H9 (cell line): ENCODE data around the gene SRPK2. TPM values are rescaled to one million over a fixed set of nuclear protein-coding genes. Genes with fewer than 3 reads are reported as not detected.
A peak's percentile ranks its signal among the peaks of the same experiment; 100 is the strongest.

Experiments
- DNase-seq: peaks from one replicate; pipeline ENCODE4 v3.0.0-alpha.2; 2017
- H2AFZ ChIP-seq: one replicate; pipeline ENCODE4 v1.6.1; 2013; ENCODE audit warnings: mild to moderate bottlenecking, low read length, control low read depth, moderate library complexity
- H2AK5ac ChIP-seq: 2 replicates; pipeline ENCODE4 v1.6.1; 2013; ENCODE audit warnings: low read length, control low read depth, mixed read lengths; ENCODE audit not compliant: insufficient read length
- H2BK120ac ChIP-seq: one replicate; pipeline ENCODE4 v1.6.1; 2013; ENCODE audit warnings: low read depth, mild to moderate bottlenecking, low read length, control low read depth, inconsistent platforms; ENCODE audit not compliant: poor library complexity, severe bottlenecking
- H2BK12ac ChIP-seq: 2 replicates; pipeline ENCODE4 v1.6.1; 2013; ENCODE audit warnings: low read length, control low read depth, mixed read lengths, low read depth; ENCODE audit not compliant: insufficient read length
- H2BK15ac ChIP-seq: 2 replicates; pipeline ENCODE4 v1.6.1; 2013; ENCODE audit warnings: low read depth, low read length, control low read depth
- H2BK20ac ChIP-seq: one replicate; pipeline ENCODE4 v1.6.1; 2013; ENCODE audit warnings: low read depth, mild to moderate bottlenecking, low read length, control low read depth, inconsistent platforms; ENCODE audit not compliant: poor library complexity, severe bottlenecking
- H2BK5ac ChIP-seq: 2 replicates; pipeline ENCODE4 v1.6.1; 2013; ENCODE audit warnings: low read length, control low read depth, mixed read lengths; ENCODE audit not compliant: insufficient read length
- H3K14ac ChIP-seq: 2 replicates; pipeline ENCODE4 v1.6.1; 2013; ENCODE audit warnings: low read length, control low read depth; ENCODE audit not compliant: insufficient read depth
- H3K18ac ChIP-seq: 2 replicates; pipeline ENCODE4 v1.6.1; 2013; ENCODE audit warnings: low read depth, mild to moderate bottlenecking, mixed read lengths, low read length, control low read depth; ENCODE audit not compliant: insufficient read length
- H3K23ac ChIP-seq: 2 replicates; pipeline ENCODE4 v1.6.1; 2013; ENCODE audit warnings: low read length, control low read depth, mixed read lengths, low read depth; ENCODE audit not compliant: insufficient read length
- H3K23me2 ChIP-seq: 2 replicates; pipeline ENCODE4 v1.6.1; 2013; ENCODE audit warnings: low read depth, mild to moderate bottlenecking, mixed read lengths, low read length, control low read depth; ENCODE audit not compliant: insufficient read length, poor library complexity, severe bottlenecking
- H3K27ac ChIP-seq: 2 replicates; pipeline ENCODE4 v1.5.1; 2013; ENCODE audit warnings: low read length, control low read depth, mixed read lengths, low read depth; ENCODE audit not compliant: insufficient read length
- H3K27me3 ChIP-seq: 2 replicates; pipeline ENCODE4 v1.6.1; 2013; ENCODE audit warnings: low read length, control low read depth, inconsistent platforms; ENCODE audit not compliant: insufficient read depth
- H3K4ac ChIP-seq: 2 replicates; pipeline ENCODE4 v1.6.1; 2013; ENCODE audit warnings: low read depth, mild to moderate bottlenecking, control low read depth, inconsistent platforms, low read length, moderate library complexity
- H3K4me1 ChIP-seq: 2 replicates; pipeline ENCODE4 v1.6.1; 2013; ENCODE audit warnings: low read length, control low read depth, inconsistent platforms; ENCODE audit not compliant: insufficient read depth
- H3K4me2 ChIP-seq: 2 replicates; pipeline ENCODE4 v1.6.1; 2013; ENCODE audit warnings: low read length, control low read depth, mixed read lengths; ENCODE audit not compliant: insufficient read length, insufficient read depth
- H3K56ac ChIP-seq: 2 replicates; pipeline ENCODE4 v1.6.1; 2013; ENCODE audit warnings: low read depth, mild to moderate bottlenecking, mixed read lengths, low read length, control low read depth; ENCODE audit not compliant: insufficient read length
- H3K79me1 ChIP-seq: 2 replicates; pipeline ENCODE4 v1.6.1; 2013; ENCODE audit warnings: low read depth, mild to moderate bottlenecking, moderate library complexity, low read length, control low read depth, inconsistent platforms; ENCODE audit not compliant: insufficient read depth, poor library complexity, severe bottlenecking
- H3K79me2 ChIP-seq: 2 replicates; pipeline ENCODE4 v1.6.1; 2013; ENCODE audit warnings: low read length, control low read depth, inconsistent platforms; ENCODE audit not compliant: insufficient read depth
- H3K9ac ChIP-seq: 2 replicates; pipeline ENCODE4 v1.6.1; 2013; ENCODE audit warnings: low read length, control low read depth, mixed read lengths; ENCODE audit not compliant: insufficient read length; ENCODE audit errors: extremely low read depth
- H3K9me3 ChIP-seq: one replicate; pipeline ENCODE4 v1.6.1; 2013; ENCODE audit warnings: low read depth, low read length, inconsistent platforms; ENCODE audit not compliant: control insufficient read depth
- H3T11ph ChIP-seq: one replicate; pipeline ENCODE4 v1.6.1; 2013; ENCODE audit warnings: mild to moderate bottlenecking, low read length, control low read depth, inconsistent platforms
- H4K20me1 ChIP-seq: one replicate; pipeline ENCODE4 v1.6.1; 2013; ENCODE audit not compliant: control insufficient read depth, insufficient read length, insufficient read depth
- H4K5ac ChIP-seq: 2 replicates; pipeline ENCODE4 v1.6.1; 2013; ENCODE audit warnings: low read depth, mild to moderate bottlenecking, mixed read lengths, low read length, control low read depth; ENCODE audit not compliant: insufficient read length
- H4K8ac ChIP-seq: replicated peaks from 2 replicates; pipeline ENCODE4 v1.6.1; 2013; ENCODE audit warnings: low read length, control low read depth, mixed read lengths, low read depth; ENCODE audit not compliant: insufficient read length
- H4K91ac ChIP-seq: 2 replicates; pipeline ENCODE4 v1.6.1; 2013; ENCODE audit warnings: low read depth, mild to moderate bottlenecking, moderate library complexity, mixed read lengths, low read length, control low read depth; ENCODE audit not compliant: insufficient read length
- H3K27ac Mint-ChIP-seq, 3 experiments: 2 replicates in 2 of 3; 3 replicates in 1 of 3; pipeline ENCODE4 v1.8.0; 2020 to 2021; ENCODE audit warnings: mixed read lengths in 3 of 3, mild to moderate bottlenecking in 1 of 3, moderate library complexity in 1 of 3
- H3K27me3 Mint-ChIP-seq: 2 replicates; pipeline ENCODE4 v1.8.0; 2021; ENCODE audit warnings: low read depth, mild to moderate bottlenecking, moderate library complexity, mixed read lengths
- H3K36me3 Mint-ChIP-seq, 3 experiments: 2 replicates in 2 of 3; 3 replicates in 1 of 3; pipeline ENCODE4 v1.8.0; 2020 to 2021; ENCODE audit warnings: low read depth in 3 of 3, mixed read lengths in 3 of 3; ENCODE audit not compliant: insufficient read depth in 1 of 3
- H3K4me1 Mint-ChIP-seq, 2 experiments: 2 replicates each; pipeline ENCODE4 v1.8.0; 2020; ENCODE audit warnings: mixed read lengths in 2 of 2
- H3K4me3 Mint-ChIP-seq, 2 experiments: 2 replicates in 1 of 2; 3 replicates in 1 of 2; pipeline ENCODE4 v1.8.0; 2020 to 2021; ENCODE audit warnings: mild to moderate bottlenecking in 2 of 2, mixed read lengths in 2 of 2, moderate library complexity in 1 of 2
- H3K9me3 Mint-ChIP-seq, 2 experiments: 2 replicates in 1 of 2; 3 replicates in 1 of 2; pipeline ENCODE4 v1.8.0; 2020; ENCODE audit warnings: mild to moderate bottlenecking in 2 of 2, mixed read lengths in 2 of 2, moderate library complexity in 1 of 2
- CTCF ChIP-seq: fragments of 200-600 bp; sonication (generic); conservative IDR thresholded peaks from 3 replicates; pipeline ENCODE4 v1.8.0; 2021; ENCODE audit warnings: antibody characterized with exemption, mild to moderate bottlenecking
- WGBS: extraction: QIAGEN DNeasy Blood & Tissue Kit; methylation state at CpG from one replicate; pipeline ENCODE4 v1.1.7; 2013; ENCODE audit warnings: missing lambda C conversion rate, low lambda C conversion rate, mixed read lengths; ENCODE audit not compliant: insufficient read length; ENCODE audit errors: extremely low coverage; 5-methylcytosine and 5-hydroxymethylcytosine counted together
- total RNA-seq: library from RNA; stranded (reverse); gene quantifications from 2 replicates; pipeline ENCODE4 v1.2.1, GENCODE V29; 2021

Gene SRPK2
- total RNA-seq, 1 experiment from 2014 or later, result 41.1 TPM

- Histone ChIP-seq H3K27ac (no peak overlapping the region), H3K27me3 (no peaks in the 10 kb centered on the region), H3K56ac (no peak overlapping the region), H2BK20ac (no peak overlapping the region), H3K18ac (no peak overlapping the region), H3K23ac (no peak overlapping the region), H4K20me1 (no peaks in the 10 kb centered on the region), H3K9me3 (no peaks in the 10 kb centered on the region), H3K79me2 (no peaks in the 10 kb centered on the region), H4K5ac (no peak overlapping the region), H3K14ac (no peak overlapping the region), H4K8ac (no peak overlapping the region), H2AFZ (no peak overlapping the region), H3K23me2 (no peaks in the 10 kb centered on the region), H3T11ph (no peak overlapping the region), H2BK5ac (no peak overlapping the region), H4K91ac (no peak overlapping the region), H2BK12ac (no peak overlapping the region), H3K4ac (no peak overlapping the region), H2BK120ac (no peak overlapping the region), H2BK15ac (no peak overlapping the region), H3K4me2 (no peak overlapping the region), H3K9ac (no peak overlapping the region), H3K4me1 (no peaks in the 10 kb centered on the region), H3K79me1 (no peaks in the 10 kb centered on the region), H2AK5ac (no peak overlapping the region)
- Mint-ChIP-seq H3K27me3 (no peaks in the 10 kb centered on the region), H3K27ac (peak overlapping the region in 2 of 3 experiments; percentile 66 to 86; a peak in 3 of 7 replicates), H3K4me1 (no peaks in the 10 kb centered on the region), H3K9me3 (no peaks in the 10 kb centered on the region), H3K36me3 (no peaks in the 10 kb centered on the region; a peak in 1 of 7 replicates), H3K4me3 (no peak overlapping the region)
- DNase-seq, result no peak
- no CpG with 5 or more reads among the region's 6 CpGs for WGBS
- no peak for TF ChIP-seq CTCF
These were observed 235.2 kb downstream of the SRPK2 start for GRCh38 chr7:105153531-105153930.
